NCI-H526 (cell line): ENCODE measurements around the gene MRGPRF.

Experiments used
- DNase-seq, 2 experiments: peaks; one replicate each; lab custom pipeline; 2025; lab: John Stamatoyannopoulos, UW

The MRGPRF gene

GRCh38 chr11:68963779-68964178 lies 49.3 kb downstream of the MRGPRF start:
- DNase-seq: no peak

- no peak for DNase-seq
Measured at GRCh38 chr11:68962527-68963250, 50.4 kb downstream of the MRGPRF start.

GRCh38 chr11:68961245-68961644 lies 51.8 kb downstream of the MRGPRF start:
- DNase-seq: no peak

- DNase-seq: no peak
Measured at GRCh38 chr11:68960294-68961071, 52.6 kb downstream of the MRGPRF start.

GRCh38 chr11:68959465-68960293 lies 53.4 kb downstream of the MRGPRF start:
- DNase-seq: no peak

GRCh38 chr11:68958211-68958610 lies 54.8 kb downstream of the MRGPRF start:
- no peak for DNase-seq

- DNase-seq: no peak
Measured at GRCh38 chr11:68956547-68957254, 56.3 kb downstream of the MRGPRF start.

- DNase-seq: peak in 1 of 2 experiments; percentile 41
Measured at GRCh38 chr11:68956142-68956541, 56.9 kb downstream of the MRGPRF start.

GRCh38 chr11:68955607-68955958 lies 57.5 kb downstream of the MRGPRF start:
- no peak for DNase-seq

GRCh38 chr11:68954836-68955606 lies 58.0 kb downstream of the MRGPRF start:
- DNase-seq: no peak
